OCI-LY7 (cell line): Measurements from ENCODE around the gene ABHD6. TPM values are rescaled to one million over a fixed set of nuclear protein-coding genes. Genes with fewer than 3 reads are reported as not detected.

Experiments
- BruUV-seq: library from RNA; stranded (reverse); fragments of 400-500 nt; replicated peaks from 2 replicates; lab custom pipeline; 2021; lab: Mats Ljungman, UMichigan
- CTCF ChIA-PET: fragments of 300-600 bp; sonication (Branson Sonifier 250); formaldehyde crosslinking; loops from one replicate; lab custom pipeline; 2022; ENCODE audit warnings: antibody characterized with exemption; ENCODE audit not compliant: unreplicated experiment; lab: Charles Lee
- POLR2A ChIA-PET: fragments of 300-600 bp; sonication (Branson Sonifier 250); formaldehyde crosslinking; loops from one replicate; lab custom pipeline; 2022; ENCODE audit warnings: antibody characterized with exemption; lab: Charles Lee
- DNase-seq: peaks from one replicate; pipeline ENCODE4 v3.0.0-alpha.2; 2015; ENCODE audit warnings: low spot score
- H2AFZ ChIP-seq: fragments of 200-600 bp; sonication (generic), shearing (Covaris generic); 2 replicates; pipeline ENCODE4 v1.6.1; 2014; ENCODE audit warnings: mild to moderate bottlenecking, antibody characterized with exemption, low read length, moderate library complexity
- H3K27ac ChIP-seq: fragments of 200-600 bp; sonication (generic); 2 replicates; pipeline ENCODE4 v1.5.1; 2014; ENCODE audit warnings: mixed run types, low read depth, mild to moderate bottlenecking, moderate library complexity, low read length, inconsistent platforms; ENCODE audit not compliant: poor library complexity, severe bottlenecking
- H3K36me3 ChIP-seq: fragments of 200-600 bp; sonication (generic); 2 replicates; pipeline ENCODE4 v1.6.1; 2014; ENCODE audit warnings: mild to moderate bottlenecking, antibody characterized with exemption, low read length, moderate library complexity, mixed read lengths; ENCODE audit not compliant: insufficient read depth
- H3K4me1 ChIP-seq: fragments of 200-600 bp; sonication (generic); 2 replicates; pipeline ENCODE4 v1.5.1; 2014; ENCODE audit warnings: mild to moderate bottlenecking, low read length; ENCODE audit not compliant: insufficient read depth, poor library complexity, severe bottlenecking
- H3K4me2 ChIP-seq: fragments of 200-600 bp; sonication (generic); 2 replicates; pipeline ENCODE4 v1.6.1; 2014; ENCODE audit warnings: mild to moderate bottlenecking, low read length
- H3K4me3 ChIP-seq: fragments of 200-600 bp; sonication (generic); 2 replicates; pipeline ENCODE4 v1.5.1; 2014; ENCODE audit warnings: mild to moderate bottlenecking, low read depth, low read length; ENCODE audit not compliant: poor library complexity, severe bottlenecking
- H3K79me2 ChIP-seq: fragments of 200-600 bp; sonication (generic); 2 replicates; pipeline ENCODE4 v1.6.1; 2016; ENCODE audit warnings: low read depth, mild to moderate bottlenecking, low read length, moderate library complexity, mixed read lengths; ENCODE audit not compliant: insufficient read depth
- H3K9me2 ChIP-seq: fragments of 200-600 bp; sonication (generic); 2 replicates; pipeline ENCODE4 v1.6.1; 2016; ENCODE audit warnings: mild to moderate bottlenecking, low read length, mixed read lengths; ENCODE audit not compliant: insufficient read depth
- H3K9me3 ChIP-seq: fragments of 200-600 bp; sonication (generic); 2 replicates; pipeline ENCODE4 v1.6.1; 2014; ENCODE audit warnings: mild to moderate bottlenecking, mixed run types, low read length, mixed read lengths
- H4K20me1 ChIP-seq: fragments of 200-600 bp; sonication (generic); 2 replicates; pipeline ENCODE4 v1.6.1; 2014; ENCODE audit warnings: mild to moderate bottlenecking, antibody characterized with exemption, low read length, moderate library complexity, mixed read lengths; ENCODE audit not compliant: insufficient read depth
- CTCF ChIP-seq: fragments of 200-600 bp; sonication (generic); conservative IDR thresholded peaks from 2 replicates; pipeline ENCODE4 v1.5.1; 2014; ENCODE audit warnings: mild to moderate bottlenecking, antibody characterized with exemption, low read length, moderate library complexity, mixed read lengths
- EZH2phosphoT487 ChIP-seq: fragments of 200-600 bp; sonication (generic); IDR thresholded peaks from 2 replicates; pipeline ENCODE4 v1.6.1; 2018; ENCODE audit warnings: low read depth, borderline replicate concordance, mild to moderate bottlenecking, mixed run types, antibody characterized with exemption, low read length, moderate library complexity, mixed read lengths
- intact Hi-C: fragments of 100-400 bp; cut with micrococcal nuclease; formaldehyde crosslinking; loops from one replicate; pipeline ENCODE4 v1.10.0; 2022; ENCODE audit not compliant: unreplicated experiment
- total RNA-seq, 2 experiments: library from RNA; depleted of rRNA in 1 of 2; stranded (reverse); fragments of >200 nt in 1 of 2; shearing (Covaris generic) in 1 of 2; gene quantifications; 2 replicates each; pipeline ENCODE4 v1.2.3, GENCODE V29; 2014 to 2022

ABHD6 gene
- total RNA-seq, 2 experiments from 2014 or later, result 5.8 to 10.7 TPM

GRCh38 chr3:58209933-58210332 is 27.7 kb upstream of the ABHD6 start:
- no peaks in the 10 kb centered on the region for H3K9me3 ChIP-seq
- no peaks in the 10 kb centered on the region for H3K79me2 ChIP-seq
- DNase-seq, result no peak
- no peak overlapping the region for H3K4me2 ChIP-seq
- no peak overlapping the region for H3K4me3 ChIP-seq
- BruUV-seq, result no TSS peak
- H3K27ac ChIP-seq, result no peak overlapping the region
- no peaks in the 10 kb centered on the region for H3K9me2 ChIP-seq
- intact Hi-C loops, result no loop called here
- ChIA-PET POLR2A (interaction anchor here (0.5 to 0.9 kb wide), 2 partner anchors 13 to 60 kb away, joined by 4 to 5 read pairs; no protein-coding TSS in a partner anchor), CTCF (no interaction called here)
- no peaks in the 10 kb centered on the region for H3K36me3 ChIP-seq
- TF ChIP-seq CTCF, result no peak
- no peak for TF ChIP-seq EZH2phosphoT487
- H4K20me1 ChIP-seq, result no peaks in the 10 kb centered on the region
- peaks cover 9% of the 10 kb centered on the region for H3K4me1 ChIP-seq
- H2AFZ ChIP-seq, result no peak overlapping the region

GRCh38 chr3:58210761-58211460 is 26.7 kb upstream of the ABHD6 start, which contains the start of gene DNASE1L3:
DNASE1L3 (minus strand) TSS chr3:58210972; CDS start chr3:58210906, 66 bp downstream.
- Histone ChIP-seq H3K4me3 (no peak within 1 kb of the TSS), H4K20me1 (no peaks in the 10 kb centered on the region), H3K4me1 (peaks cover 17% of the 10 kb centered on the region), H3K79me2 (no peaks in the 10 kb centered on the region), H2AFZ (no peak within 1 kb of the TSS), H3K27ac (no peak within 1 kb of the TSS), H3K9me2 (no peaks in the 10 kb centered on the region), H3K36me3 (no peaks in the 10 kb centered on the region), H3K9me3 (no peaks in the 10 kb centered on the region), H3K4me2 (no peak within 1 kb of the TSS)
- no TSS peak for BruUV-seq
- ChIA-PET CTCF (no interaction called here), POLR2A (interaction anchor here (0.5 to 0.9 kb wide), 2 partner anchors 14 to 59 kb away, joined by 4 to 5 read pairs; no protein-coding TSS in a partner anchor)
- intact Hi-C loops, result no loop called here
- TF ChIP-seq EZH2phosphoT487 (no peak), CTCF (no peak)
- DNase-seq, result no peak
